Measurements from ENCODE around the gene ARID1B.

DNA sequence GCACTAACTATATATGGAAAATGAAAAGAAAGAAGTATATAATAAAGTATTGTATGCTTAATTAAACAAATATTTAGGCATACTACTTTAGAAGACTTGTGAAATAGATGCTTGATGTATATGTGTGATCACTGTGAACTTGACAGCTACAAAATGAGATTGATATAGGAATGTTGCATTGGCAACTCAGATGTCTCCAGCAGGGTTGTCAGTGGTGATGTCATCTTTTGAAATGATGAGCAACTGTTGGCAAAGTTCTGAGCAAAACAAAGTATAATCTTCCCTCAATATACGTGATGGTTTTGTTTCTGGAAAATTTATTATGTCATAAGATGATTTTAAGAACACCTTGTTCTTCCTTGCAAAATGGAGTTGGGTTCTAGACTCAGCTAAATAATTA is 133.8 kb downstream of the ARID1B start:
- no peak for TF ChIP-seq CTCF (conservative IDR thresholded peaks at IDR 0.05)
- no peak for TF ChIP-seq EZH2 (IDR thresholded peaks at IDR 0.05; ENCODE audit: low read depth)

All from PC-9 (cell line).